ENCODE measurements around the gene AQP12B. TPM values are rescaled to one million over a fixed set of nuclear protein-coding genes. Genes with fewer than 3 reads are reported as not detected.

The AQP12B gene
- total RNA-seq, 4 donors from 2014 or later, result not detected

DNA sequence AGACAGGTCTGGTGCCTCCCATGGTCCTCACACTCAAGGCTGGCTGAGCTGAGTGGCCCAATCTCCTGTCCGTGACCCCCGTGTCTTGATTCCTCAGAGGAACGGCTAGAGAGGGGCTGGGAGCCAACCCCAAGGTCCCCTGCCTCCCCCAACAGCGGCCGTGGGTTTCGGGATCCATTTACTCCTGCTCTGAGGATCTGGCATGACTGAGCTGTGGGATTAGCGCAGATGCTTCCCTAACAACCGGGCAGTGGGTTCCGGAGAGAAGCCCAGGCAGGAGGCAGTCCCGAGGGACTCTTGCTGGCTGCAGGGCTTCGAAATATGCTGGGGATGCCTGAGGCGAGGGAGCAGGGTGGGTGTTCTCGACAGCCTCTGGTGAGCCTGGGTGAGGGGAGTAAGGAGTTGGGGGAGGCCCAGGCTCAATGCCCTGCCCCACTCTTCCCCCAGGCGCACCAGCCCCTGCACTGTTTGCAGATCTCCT is 38.5 kb downstream of the AQP12B start:
- peak; percentile 5 to 79 for DNase-seq (ENCODE audit: low spot score in 2 of 2)
- H3K4me3 ChIP-seq (ENCODE audit: low read depth, poor library complexity, severe bottlenecking), result no peak overlapping the region
- TF ChIP-seq, protein P1, sequence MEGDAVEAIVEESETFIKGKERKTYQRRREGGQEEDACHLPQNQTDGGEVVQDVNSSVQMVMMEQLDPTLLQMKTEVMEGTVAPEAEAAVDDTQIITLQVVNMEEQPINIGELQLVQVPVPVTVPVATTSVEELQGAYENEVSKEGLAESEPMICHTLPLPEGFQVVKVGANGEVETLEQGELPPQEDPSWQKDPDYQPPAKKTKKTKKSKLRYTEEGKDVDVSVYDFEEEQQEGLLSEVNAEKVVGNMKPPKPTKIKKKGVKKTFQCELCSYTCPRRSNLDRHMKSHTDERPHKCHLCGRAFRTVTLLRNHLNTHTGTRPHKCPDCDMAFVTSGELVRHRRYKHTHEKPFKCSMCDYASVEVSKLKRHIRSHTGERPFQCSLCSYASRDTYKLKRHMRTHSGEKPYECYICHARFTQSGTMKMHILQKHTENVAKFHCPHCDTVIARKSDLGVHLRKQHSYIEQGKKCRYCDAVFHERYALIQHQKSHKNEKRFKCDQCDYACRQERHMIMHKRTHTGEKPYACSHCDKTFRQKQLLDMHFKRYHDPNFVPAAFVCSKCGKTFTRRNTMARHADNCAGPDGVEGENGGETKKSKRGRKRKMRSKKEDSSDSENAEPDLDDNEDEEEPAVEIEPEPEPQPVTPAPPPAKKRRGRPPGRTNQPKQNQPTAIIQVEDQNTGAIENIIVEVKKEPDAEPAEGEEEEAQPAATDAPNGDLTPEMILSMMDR (IDR thresholded peaks at IDR 0.05), result no peak
- TF ChIP-seq POLR2A (IDR thresholded peaks at IDR 0.05), result no peak
- 51 to 65% methylated on average over 14 of the region's 14 CpGs for WGBS, 2 donors
- intact Hi-C loops (cut with DNase I; ENCODE audit: low total_unique reads), result no loop called here

DNA sequence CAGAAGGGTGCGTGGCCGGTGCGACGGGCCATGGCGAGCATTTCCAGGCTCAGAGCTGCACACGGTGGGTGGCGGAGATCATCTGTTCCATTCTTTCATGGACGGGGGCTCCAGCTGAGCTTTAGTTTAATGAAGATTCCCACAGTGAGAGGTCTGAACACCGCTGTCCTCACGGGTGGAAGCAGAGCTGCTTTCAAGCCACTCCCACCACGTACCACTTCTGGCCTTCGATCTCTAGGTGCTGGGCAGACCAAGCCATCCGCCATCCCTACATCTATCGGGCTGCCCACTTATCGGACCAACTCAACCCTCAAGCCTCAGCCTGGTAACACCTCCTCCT is 38.9 kb downstream of the AQP12B start:
- intact Hi-C loops (cut with DNase I; ENCODE audit: low total_unique reads), result no loop called here
- 78 to 87% methylated on average over 9 to 15 of the region's 15 CpGs for WGBS, 2 donors
- DNase-seq (ENCODE audit: low spot score in 2 of 2), result no peak
- no peak overlapping the region for H3K4me3 ChIP-seq (ENCODE audit: low read depth, poor library complexity, severe bottlenecking)
- TF ChIP-seq POLR2A (IDR thresholded peaks at IDR 0.05), result no peak
- TF ChIP-seq, protein P1 (IDR thresholded peaks at IDR 0.05), result no peak

DNA sequence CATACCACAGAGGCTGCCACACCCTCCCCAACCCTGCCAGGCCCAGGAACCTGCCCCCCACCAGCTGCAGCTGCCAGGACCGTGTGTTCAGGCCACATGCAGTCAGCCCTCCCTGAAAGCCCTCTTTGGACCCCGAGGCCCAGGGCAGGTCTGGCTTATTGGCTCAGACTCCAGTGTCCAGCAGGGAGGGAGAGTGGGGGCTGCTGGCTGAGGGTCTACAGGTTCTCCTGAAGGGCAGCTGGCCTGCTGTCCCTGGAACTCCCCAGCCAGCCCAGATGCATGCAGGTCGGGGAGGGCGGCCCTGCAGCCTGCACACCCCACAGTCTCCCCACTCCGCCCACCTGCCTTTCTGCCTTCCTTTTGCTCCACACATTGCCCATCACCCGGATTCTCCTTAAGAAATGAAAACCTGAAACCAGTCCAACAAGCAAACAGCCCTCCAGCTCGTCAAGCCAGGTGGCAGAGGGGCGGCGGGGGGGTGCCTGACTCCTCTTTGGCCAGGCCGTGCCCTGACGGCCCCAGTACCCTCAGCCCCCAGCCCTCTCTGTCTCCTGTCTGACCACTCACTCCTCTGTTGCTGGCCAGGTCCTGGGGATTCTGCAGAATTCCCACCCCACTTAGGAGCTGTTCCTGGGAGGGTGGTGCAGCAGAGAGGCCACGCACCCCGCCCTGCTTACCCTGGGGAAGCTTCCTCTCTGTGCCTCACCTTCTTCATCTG is 39.4 kb downstream of the AQP12B start:
- DNase-seq (ENCODE audit: low spot score in 2 of 2), result peak; percentile 5 to 59
- intact Hi-C loops (cut with DNase I; ENCODE audit: low total_unique reads), result no loop called here

DNA sequence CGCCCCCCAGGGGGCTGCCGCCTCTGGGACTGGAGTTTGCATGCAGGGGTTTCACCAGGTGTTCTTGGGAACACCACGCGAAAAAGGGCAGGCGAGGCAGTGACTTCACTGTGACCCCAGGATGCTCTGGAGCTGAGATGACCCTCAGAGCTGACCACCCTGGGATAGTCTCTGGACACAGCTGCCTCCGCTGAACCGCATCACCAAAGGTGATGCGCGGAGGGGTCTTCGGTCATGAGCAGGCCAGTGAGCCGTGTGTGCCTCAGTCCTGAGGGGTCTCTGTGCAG is 39.9 kb downstream of the AQP12B start:
- peak in 1 of 2 donors; percentile 4 for DNase-seq (ENCODE audit: low spot score in 2 of 2)
- no peak overlapping the region for H3K4me3 ChIP-seq (ENCODE audit: low read depth, poor library complexity, severe bottlenecking)
- intact Hi-C loops (cut with DNase I; ENCODE audit: low total_unique reads), result no loop called here
- 89 to 93% methylated on average over 6 to 8 of the region's 11 CpGs for WGBS, 2 donors
- TF ChIP-seq, protein P1 (IDR thresholded peaks at IDR 0.05), result no peak
- no peak for TF ChIP-seq POLR2A (IDR thresholded peaks at IDR 0.05)

More for the DNA sequence above, 39.4 kb downstream of the AQP12B start:
- no peak overlapping the region for H3K4me3 ChIP-seq (ENCODE audit: low read depth, poor library complexity, severe bottlenecking)
- no peak for TF ChIP-seq POLR2A (IDR thresholded peaks at IDR 0.05)
- TF ChIP-seq, protein P1 (IDR thresholded peaks at IDR 0.05), result no peak
- 64% methylated on average over 12 to 13 of the region's 13 CpGs for WGBS, 2 donors

DNA sequence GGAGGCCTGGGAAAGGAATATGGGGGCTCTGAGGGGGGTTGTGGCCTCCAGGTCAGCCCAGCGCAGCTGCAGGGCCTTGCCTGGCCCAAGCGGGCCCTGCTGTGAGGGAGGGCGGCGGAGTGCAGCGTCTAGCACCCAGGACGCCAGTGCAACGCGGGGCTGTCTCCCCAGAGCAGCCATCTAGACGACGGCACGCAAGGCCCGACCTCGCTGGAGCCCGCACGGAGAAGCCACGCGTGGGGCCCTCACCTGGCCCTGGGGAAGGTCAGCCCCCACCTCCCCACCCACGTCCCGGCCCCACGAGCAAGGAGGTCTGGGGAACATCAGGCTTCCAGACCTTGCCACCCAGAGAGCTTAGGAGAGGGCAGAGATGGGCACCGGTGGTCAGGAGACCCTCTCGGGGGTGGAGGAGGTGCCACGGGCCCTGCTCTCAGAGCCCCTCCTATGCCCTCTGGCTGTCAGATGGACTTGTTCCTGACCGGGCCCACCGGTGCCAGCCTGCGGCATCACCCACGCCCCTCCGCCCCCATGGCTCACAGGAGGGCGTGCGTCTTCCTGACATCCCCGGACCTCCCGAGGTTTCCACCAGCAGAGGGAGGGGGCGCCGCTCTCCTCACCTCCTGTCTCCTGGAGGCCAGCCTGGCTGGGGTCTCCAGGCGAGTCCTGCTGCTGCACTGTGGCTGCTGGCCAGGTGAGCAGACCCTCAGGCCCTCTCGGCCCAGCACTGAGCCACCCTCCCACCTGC is 40.5 kb downstream of the AQP12B start:
- no peak for TF ChIP-seq POLR2A (IDR thresholded peaks at IDR 0.05)
- TF ChIP-seq, protein P1 (IDR thresholded peaks at IDR 0.05), result no peak
- intact Hi-C loops (cut with DNase I; ENCODE audit: low total_unique reads), result no loop called here
- H3K4me3 ChIP-seq (ENCODE audit: low read depth, poor library complexity, severe bottlenecking), result no peak overlapping the region
- peak in 1 of 2 donors; percentile 83 for DNase-seq (ENCODE audit: low spot score in 2 of 2)
- WGBS, 2 donors, result 81% methylated on average over 11 to 29 of the region's 36 CpGs
